Measurements from ENCODE around the gene ITGB6.
"Not testable (repeated sequence)": the region's sequence is repeated elsewhere in the genome, so short reads cannot be mapped to it uniquely, and the experiment has no call there.

ITGB6 gene

GRCh38 chr2:160156665-160157064 lies 43.4 kb downstream of the ITGB6 start (continued):
- TF ChIP-seq TSHZ2 (CRISPR knock-in tag; IDR thresholded peaks at IDR 0.05) (no peak), PATZ1 (CRISPR knock-in tag; IDR thresholded peaks at IDR 0.05; ENCODE audit: borderline replicate concordance) (no peak), CSRNP3 (CRISPR knock-in tag; IDR thresholded peaks at IDR 0.05) (no peak), SNAI2 (CRISPR knock-in tag; IDR thresholded peaks at IDR 0.05) (no peak), ZNF565 (CRISPR knock-in tag; conservative IDR thresholded peaks at IDR 0.05; ENCODE audit: low read depth) (no peak)

GRCh38 chr2:160156100-160156499 lies 44.0 kb downstream of the ITGB6 start:
- ATAC-seq: no peak
- TF ChIP-seq TCF4 (CRISPR knock-in tag; IDR thresholded peaks at IDR 0.05; ENCODE audit: borderline replicate concordance): no peak
- TF ChIP-seq TOX (CRISPR knock-in tag; IDR thresholded peaks at IDR 0.05; ENCODE audit: borderline replicate concordance): no peak
- no peak for TF ChIP-seq ZFP30 (CRISPR knock-in tag; IDR thresholded peaks at IDR 0.05)
- no peak for TF ChIP-seq ZNF565 (CRISPR knock-in tag; conservative IDR thresholded peaks at IDR 0.05; ENCODE audit: low read depth)
- TF ChIP-seq ZC3H10 (CRISPR knock-in tag; IDR thresholded peaks at IDR 0.05): no peak

GRCh38 chr2:160148419-160148818 lies 51.7 kb downstream of the ITGB6 start:
- not testable (repeated sequence) for ATAC-seq

- TF ChIP-seq ZFP3 (CRISPR knock-in tag; IDR thresholded peaks at IDR 0.05) (no peak), POU6F1 (CRISPR knock-in tag; IDR thresholded peaks at IDR 0.05; ENCODE audit: borderline replicate concordance, low read depth) (no peak), GLIS3 (CRISPR knock-in tag; IDR thresholded peaks at IDR 0.05) (no peak), TSHZ2 (CRISPR knock-in tag; IDR thresholded peaks at IDR 0.05) (no peak), ESRRG (CRISPR knock-in tag; IDR thresholded peaks at IDR 0.05) (no peak), CSRNP3 (CRISPR knock-in tag; IDR thresholded peaks at IDR 0.05) (no peak), ZFP30 (CRISPR knock-in tag; IDR thresholded peaks at IDR 0.05) (no peak), SNAI2 (CRISPR knock-in tag; IDR thresholded peaks at IDR 0.05) (no peak), RARB (CRISPR knock-in tag; IDR thresholded peaks at IDR 0.05) (no peak), TOX (CRISPR knock-in tag; IDR thresholded peaks at IDR 0.05; ENCODE audit: borderline replicate concordance) (no peak), TCF4 (CRISPR knock-in tag; IDR thresholded peaks at IDR 0.05; ENCODE audit: borderline replicate concordance) (no peak), OSR1 (CRISPR knock-in tag; IDR thresholded peaks at IDR 0.05) (no peak), PATZ1 (CRISPR knock-in tag; IDR thresholded peaks at IDR 0.05; ENCODE audit: borderline replicate concordance) (no peak), BACH2 (CRISPR knock-in tag; IDR thresholded peaks at IDR 0.05; ENCODE audit: borderline replicate concordance) (no peak), PPARA (CRISPR knock-in tag; IDR thresholded peaks at IDR 0.05; ENCODE audit: borderline replicate concordance) (no peak), ZNF8 (CRISPR knock-in tag; IDR thresholded peaks at IDR 0.05) (no peak)
- no peak for ATAC-seq
Observed at GRCh38 chr2:160145471-160145870, 54.6 kb downstream of the ITGB6 start.
